Stomach (tissue), 4 donors: Measurements from ENCODE around the gene EML3.
A peak's percentile ranks its signal among the peaks of the same experiment; 100 is the strongest.

Experiments used
- EP300 ChIP-seq: sonication (generic); formaldehyde crosslinking; IDR thresholded peaks from one replicate; pipeline ENCODE4 v1.6.1; 2017; ENCODE audit warnings: antibody characterized with exemption
- POLR2A ChIP-seq, 4 donors: fragments of 450-650 bp; IDR thresholded peaks; one replicate each; pipeline ENCODE4 v1.6.1; 2016; ENCODE audit warnings: antibody characterized with exemption in 4 of 4, control low read depth in 2 of 4, mild to moderate bottlenecking in 1 of 4, moderate library complexity in 1 of 4
- POLR2AphosphoS5 ChIP-seq, 3 donors: sonication (generic); formaldehyde crosslinking; IDR thresholded peaks; one replicate each; pipeline ENCODE4 v1.6.1; 2016; ENCODE audit warnings: antibody characterized with exemption in 3 of 3
- TF ChIP-seq, protein P1 (sequence below), 7 experiments: fragments of 450-650 bp in 4 of 7; fragments of 200-600 bp in 3 of 7; sonication (generic) in 3 of 7; IDR thresholded peaks; one replicate each; pipeline ENCODE4 v1.5.1; 2016 to 2019; ENCODE audit warnings: antibody characterized with exemption in 7 of 7, control low read depth in 2 of 7, mild to moderate bottlenecking in 1 of 7

DNA sequence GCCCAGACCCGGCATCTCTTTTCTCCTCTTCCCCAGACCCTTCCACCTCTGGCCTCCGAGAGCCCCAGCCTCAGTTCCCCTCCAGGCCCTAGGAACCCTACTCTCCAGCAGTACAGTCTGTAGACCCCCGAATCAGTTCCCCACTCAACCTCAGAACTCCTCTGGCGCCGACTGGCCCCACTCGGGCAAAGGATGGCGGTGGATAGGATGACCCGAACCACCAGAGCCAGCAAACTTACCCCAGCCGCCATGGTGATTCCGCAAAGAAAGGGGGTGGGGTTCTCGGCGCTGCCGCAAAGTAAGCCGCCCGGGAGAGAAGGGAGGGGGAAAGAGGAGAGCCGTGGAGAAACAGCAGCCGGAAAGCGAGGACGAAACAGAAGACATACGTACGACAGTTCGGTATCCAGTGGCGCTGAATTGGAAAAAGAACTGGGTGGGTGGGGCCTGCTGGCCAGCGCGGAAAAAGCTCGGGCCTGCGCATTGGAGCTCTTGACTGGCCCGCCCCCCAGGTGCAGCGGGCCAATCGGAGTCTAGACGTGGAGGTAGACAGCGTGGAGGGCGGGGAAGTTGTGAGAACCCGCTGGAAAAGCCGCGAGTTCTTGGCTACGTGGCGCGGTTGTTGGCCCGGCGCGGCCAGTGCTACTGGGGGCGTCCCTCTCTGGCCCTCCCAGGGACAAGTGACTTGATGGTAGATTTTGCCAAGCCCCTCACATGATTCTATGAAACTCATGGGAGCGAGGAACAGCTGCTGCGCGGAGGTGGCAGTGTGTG, 38.8 kb downstream of the EML3 start, which contains the start of gene EEF1G:
- TF ChIP-seq, protein P1, sequence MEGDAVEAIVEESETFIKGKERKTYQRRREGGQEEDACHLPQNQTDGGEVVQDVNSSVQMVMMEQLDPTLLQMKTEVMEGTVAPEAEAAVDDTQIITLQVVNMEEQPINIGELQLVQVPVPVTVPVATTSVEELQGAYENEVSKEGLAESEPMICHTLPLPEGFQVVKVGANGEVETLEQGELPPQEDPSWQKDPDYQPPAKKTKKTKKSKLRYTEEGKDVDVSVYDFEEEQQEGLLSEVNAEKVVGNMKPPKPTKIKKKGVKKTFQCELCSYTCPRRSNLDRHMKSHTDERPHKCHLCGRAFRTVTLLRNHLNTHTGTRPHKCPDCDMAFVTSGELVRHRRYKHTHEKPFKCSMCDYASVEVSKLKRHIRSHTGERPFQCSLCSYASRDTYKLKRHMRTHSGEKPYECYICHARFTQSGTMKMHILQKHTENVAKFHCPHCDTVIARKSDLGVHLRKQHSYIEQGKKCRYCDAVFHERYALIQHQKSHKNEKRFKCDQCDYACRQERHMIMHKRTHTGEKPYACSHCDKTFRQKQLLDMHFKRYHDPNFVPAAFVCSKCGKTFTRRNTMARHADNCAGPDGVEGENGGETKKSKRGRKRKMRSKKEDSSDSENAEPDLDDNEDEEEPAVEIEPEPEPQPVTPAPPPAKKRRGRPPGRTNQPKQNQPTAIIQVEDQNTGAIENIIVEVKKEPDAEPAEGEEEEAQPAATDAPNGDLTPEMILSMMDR (IDR thresholded peaks at IDR 0.05), result no peak
- TF ChIP-seq EP300 (no peak), POLR2AphosphoS5 (IDR thresholded peaks at IDR 0.05) (peak; percentile 74 to 89 (median 86)), POLR2A (IDR thresholded peaks at IDR 0.05) (peak in 2 of 4 donors; percentile 49 to 60)
